Astrocyte (in vitro differentiated cells and primary cell): Measurements from ENCODE around the gene RAC2.

ENCODE experiments used
- CTCF ChIP-seq: IDR thresholded peaks from 2 replicates; pipeline ENCODE4 v1.5.1; 2011; ENCODE audit warnings: low read depth, mild to moderate bottlenecking, inconsistent platforms, low read length, moderate library complexity; ENCODE audit not compliant: insufficient read depth
- EZH2 ChIP-seq: IDR thresholded peaks from 2 replicates; pipeline ENCODE4 v1.6.1; 2012; ENCODE audit warnings: mild to moderate bottlenecking, low read length, inconsistent platforms; ENCODE audit not compliant: insufficient read depth

GRCh38 chr22:37287550-37287951 is 43.5 kb upstream of the RAC2 start:
- TF ChIP-seq CTCF = no peak
- TF ChIP-seq EZH2 = no peak
